ENCODE data around the gene DNAJC15. TPM values are rescaled to one million over a fixed set of nuclear protein-coding genes. Genes with fewer than 3 reads are reported as not detected.

Gene DNAJC15
- total RNA-seq, 4 donors from 2014 or later, result 9.3 to 21.6 (median 12.7) TPM

- WGBS, 2 donors (ENCODE audit: low coverage in 1 of 2), result 36 to 40% methylated on average over 3 of the region's 3 CpGs
- Histone ChIP-seq H3K27me3 (no peaks in the 10 kb centered on the region), H3K27ac (no peak overlapping the region), H3K4me1 (peaks cover 0 to 8% (median 3%) of the 10 kb centered on the region in 3 donors), H3K9me3 (no peaks in the 10 kb centered on the region), H3K36me3 (no peaks in the 10 kb centered on the region), H3K4me3 (no peak overlapping the region)
- TF ChIP-seq POLR2AphosphoS5 (IDR thresholded peaks at IDR 0.05), result no peak
- TF ChIP-seq POLR2A (IDR thresholded peaks at IDR 0.05), result no peak
- TF ChIP-seq CTCF (IDR thresholded peaks at IDR 0.05), result no peak
- no peak for ATAC-seq
Observed at GRCh38 chr13:43129511-43130110, 106.2 kb downstream of the DNAJC15 start.

- WGBS, 2 donors (ENCODE audit: low coverage in 1 of 2), result 62 to 70% methylated on average over 4 of the region's 4 CpGs
- peaks cover 0 to 8% (median 3%) of the 10 kb centered on the region in 3 donors for H3K4me1 ChIP-seq
- no peaks in the 10 kb centered on the region for H3K9me3 ChIP-seq
- no peak overlapping the region for H3K4me3 ChIP-seq
- TF ChIP-seq POLR2AphosphoS5 (IDR thresholded peaks at IDR 0.05), result no peak
- TF ChIP-seq CTCF (IDR thresholded peaks at IDR 0.05), result peak in 1 of 4 experiments; percentile 34
- no peaks in the 10 kb centered on the region for H3K27me3 ChIP-seq
- no peak for ATAC-seq
- H3K36me3 ChIP-seq, result no peaks in the 10 kb centered on the region
- H3K27ac ChIP-seq, result no peak overlapping the region
Observed at GRCh38 chr13:43132257-43132656, 108.9 kb downstream of the DNAJC15 start.

GRCh38 chr13:43132911-43133310 is 109.5 kb downstream of the DNAJC15 start:
- no peak for ATAC-seq
- H3K4me1 ChIP-seq, result peaks cover 0 to 2% (median 2%) of the 10 kb centered on the region in 3 donors
- H3K9me3 ChIP-seq, result no peaks in the 10 kb centered on the region
- H3K36me3 ChIP-seq, result no peaks in the 10 kb centered on the region
- no peak overlapping the region for H3K27ac ChIP-seq
- H3K27me3 ChIP-seq, result no peaks in the 10 kb centered on the region
- TF ChIP-seq CTCF (IDR thresholded peaks at IDR 0.05) (no peak), POLR2A (IDR thresholded peaks at IDR 0.05) (no peak), POLR2AphosphoS5 (IDR thresholded peaks at IDR 0.05) (no peak)
- 96 to 100% methylated on average over 1 to 3 of the region's 5 CpGs for WGBS, 2 donors (ENCODE audit: low coverage in 1 of 2)
- H3K4me3 ChIP-seq, result no peak overlapping the region

- WGBS, 2 donors (ENCODE audit: low coverage in 1 of 2), result 68 to 78% methylated on average over 4 of the region's 4 CpGs
- no peaks in the 10 kb centered on the region for H3K36me3 ChIP-seq
- no peak overlapping the region for H3K4me3 ChIP-seq
- H3K27ac ChIP-seq, result no peak overlapping the region
- TF ChIP-seq POLR2A (IDR thresholded peaks at IDR 0.05) (no peak), EP300 (IDR thresholded peaks at IDR 0.05) (no peak), POLR2AphosphoS5 (IDR thresholded peaks at IDR 0.05) (no peak), CTCF (IDR thresholded peaks at IDR 0.05) (no peak)
- H3K4me1 ChIP-seq, result no peaks in the 10 kb centered on the region
- no peaks in the 10 kb centered on the region for H3K9me3 ChIP-seq
- no peaks in the 10 kb centered on the region for H3K27me3 ChIP-seq
- no peak for ATAC-seq
Observed at GRCh38 chr13:43133792-43134191, 110.4 kb downstream of the DNAJC15 start.

- 86 to 96% methylated on average over 4 to 6 of the region's 7 CpGs for WGBS, 2 donors (ENCODE audit: low coverage in 1 of 2)
- TF ChIP-seq CTCF (IDR thresholded peaks at IDR 0.05) (no peak), POLR2AphosphoS5 (IDR thresholded peaks at IDR 0.05) (no peak), EP300 (IDR thresholded peaks at IDR 0.05) (no peak), POLR2A (IDR thresholded peaks at IDR 0.05) (no peak)
- no peak overlapping the region for H3K27ac ChIP-seq
Observed at GRCh38 chr13:43134868-43135267, 111.5 kb downstream of the DNAJC15 start.

More at GRCh38 chr13:43134868-43135267, 111.5 kb downstream of the DNAJC15 start:
- no peaks in the 10 kb centered on the region for H3K27me3 ChIP-seq
- H3K4me3 ChIP-seq, result no peak overlapping the region
- H3K9me3 ChIP-seq, result no peaks in the 10 kb centered on the region
- H3K36me3 ChIP-seq, result no peaks in the 10 kb centered on the region
- no peaks in the 10 kb centered on the region for H3K4me1 ChIP-seq
- ATAC-seq, result no peak
